Large intestine (tissue), 3 donors: ENCODE results near the gene ZNF578. TPM values are rescaled to one million over a fixed set of nuclear protein-coding genes. Genes with fewer than 3 reads are reported as not detected.
"Not testable (repeated sequence)": the region's sequence is repeated elsewhere in the genome, so short reads cannot be mapped to it uniquely, and the experiment has no call there.

Source experiments
- DNase-seq, 2 donors: peaks; one replicate each; pipeline versions ENCODE4 v3.0.0 to v3.0.0-alpha.2; 2013
- H3K27ac ChIP-seq: one replicate; pipeline ENCODE4 v1.5.1; 2013; ENCODE audit warnings: low read length
- H3K27me3 ChIP-seq: 2 replicates; pipeline ENCODE4 v1.6.1; 2013; ENCODE audit warnings: low read length; ENCODE audit not compliant: control insufficient read depth, insufficient read depth
- H3K36me3 ChIP-seq: 2 replicates; pipeline ENCODE4 v1.6.1; 2013; ENCODE audit warnings: low read length; ENCODE audit not compliant: control insufficient read depth, insufficient read depth
- H3K4me1 ChIP-seq: one replicate; pipeline ENCODE4 v1.6.1; 2013; ENCODE audit warnings: low read length; ENCODE audit not compliant: control insufficient read depth, insufficient read depth
- H3K4me3 ChIP-seq: one replicate; pipeline ENCODE4 v1.5.1; 2013; ENCODE audit warnings: low read length
- H3K9me3 ChIP-seq: one replicate; pipeline ENCODE4 v1.6.1; 2013; ENCODE audit warnings: mild to moderate bottlenecking, low read depth, low read length, moderate library complexity; ENCODE audit not compliant: control insufficient read depth
- WGBS: methylation state at CpG from one replicate; pipeline ENCODE4 v1.1.5; 2013; ENCODE audit warnings: low lambda C conversion rate; ENCODE audit not compliant: insufficient coverage; 5-methylcytosine and 5-hydroxymethylcytosine counted together
- polyA plus RNA-seq: library from polyadenylated mRNA; unstranded; fragments of 120-200 nt; gene quantifications from one replicate; pipeline ENCODE4 v1.2.1, GENCODE V29; 2013

The ZNF578 gene
- polyA plus RNA-seq, 1 donor: 2.6 TPM

DNA sequence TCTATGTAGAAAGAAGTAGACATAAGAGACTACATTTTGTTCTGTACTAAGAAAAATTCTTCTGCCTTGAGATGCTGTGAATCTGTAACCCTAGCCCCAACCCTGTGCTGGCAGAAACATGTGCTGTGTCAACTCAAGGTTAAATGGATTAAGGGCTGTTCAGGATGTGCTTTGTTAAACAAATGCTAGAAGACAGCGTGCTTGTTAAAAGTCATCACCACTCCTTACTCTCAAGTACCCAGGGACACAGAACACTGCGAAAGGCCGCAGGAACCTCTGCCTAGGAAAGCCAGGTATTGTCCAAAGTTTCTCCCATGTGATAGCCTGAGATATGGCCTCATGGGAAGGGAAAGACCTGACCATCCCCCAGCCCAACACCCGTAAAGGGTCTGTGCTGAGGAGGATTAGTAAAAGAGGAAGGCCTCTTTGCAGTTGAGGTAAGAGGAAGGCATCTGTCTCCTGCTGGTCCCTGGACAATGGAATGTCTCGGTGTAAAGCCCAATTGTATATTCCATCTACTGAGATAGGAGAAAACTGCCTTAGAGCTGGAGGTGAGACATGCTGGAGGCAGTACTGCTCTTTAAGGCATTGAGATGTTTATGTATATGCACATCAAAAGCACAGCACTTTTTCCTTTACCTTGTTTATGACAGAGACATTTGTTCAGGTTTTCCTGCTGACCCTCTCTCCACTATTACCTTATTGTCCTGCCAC is 105.5 kb downstream of the ZNF578 start:
- H3K4me1 ChIP-seq, H3K27me3 ChIP-seq, DNase-seq, H3K4me3 ChIP-seq, H3K27ac ChIP-seq: not testable (repeated sequence)
- Histone ChIP-seq H3K9me3 (peaks cover 73% of the 10 kb centered on the region), H3K36me3 (peaks cover 42% of the 10 kb centered on the region)
- WGBS: no CpG with 5 or more reads among the region's 5 CpGs

DNA sequence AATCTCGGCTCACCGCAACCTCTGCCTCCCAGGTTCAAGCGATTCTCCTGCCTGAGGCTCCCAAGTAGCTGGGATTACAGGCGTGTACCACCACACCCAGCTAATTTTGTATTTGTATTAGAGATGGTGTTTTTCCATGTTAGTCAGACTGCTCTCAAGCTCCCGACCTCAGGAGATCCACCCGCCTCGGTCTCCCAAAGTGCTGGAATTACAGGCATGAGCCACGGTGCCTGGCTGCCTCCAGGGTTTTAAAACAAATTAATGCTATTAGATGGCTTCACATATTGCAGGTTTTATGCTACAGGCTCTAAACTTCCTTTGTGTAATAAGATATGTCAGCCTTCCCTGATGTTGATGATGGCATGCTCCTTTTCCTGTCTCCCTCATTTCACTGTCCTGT is 108.3 kb downstream of the ZNF578 start:
- not testable (repeated sequence) for DNase-seq, H3K4me1 ChIP-seq, H3K27me3 ChIP-seq, H3K27ac ChIP-seq, H3K4me3 ChIP-seq
- WGBS: no CpG with 5 or more reads among the region's 8 CpGs
- Histone ChIP-seq H3K36me3 (peaks cover 31% of the 10 kb centered on the region), H3K9me3 (peaks cover 65% of the 10 kb centered on the region)

Other genes starting within 250 kb of the ZNF578 start
- gene ZNF766, start 184.0 kb upstream of the ZNF578 start, polyA plus RNA-seq: 12.3 TPM
- 11.6 TPM for gene ZNF480, start 156.4 kb upstream of the ZNF578 start, polyA plus RNA-seq
- gene ZNF610, start 117.3 kb upstream of the ZNF578 start, polyA plus RNA-seq: 6.4 TPM
- gene ZNF880, start 83.6 kb upstream of the ZNF578 start, polyA plus RNA-seq: 17.5 TPM
- 36.5 TPM for gene ZNF528, start 55.7 kb upstream of the ZNF578 start, polyA plus RNA-seq
- gene ZNF534, start 24.4 kb upstream of the ZNF578 start, polyA plus RNA-seq: 0.40 TPM
- gene ZNF808, start 74.1 kb downstream of the ZNF578 start, polyA plus RNA-seq: 14.8 TPM
- 16.7 TPM for gene ZNF701, start 116.7 kb downstream of the ZNF578 start, polyA plus RNA-seq
- 90.2 TPM for gene ZNF83, start 184.8 kb downstream of the ZNF578 start, polyA plus RNA-seq